A549 (cell line): ENCODE results near the gene PLD4. TPM values are rescaled to one million over a fixed set of nuclear protein-coding genes. Genes with fewer than 3 reads are reported as not detected.

Source experiments
- ATAC-seq, 2 experiments: fragments of 200-7000 bp in 1 of 2; fragments of >200 bp in 1 of 2; cut with Nextera tagmentation in 1 of 2; cut with Tn5 transposase in 1 of 2; 3 replicates each; pipeline versions ENCODE4 v1.8.0 to v1.9.1; 2018 to 2020; ENCODE audit warnings: mild to moderate bottlenecking in 1 of 2, moderate library complexity in 1 of 2
- CTCF ChIA-PET: fragments of 300-600 bp; sonication (Branson Sonifier 250); formaldehyde crosslinking; extraction: SDS; loops from one replicate; lab custom pipeline; 2021; ENCODE audit warnings: antibody characterized with exemption, inconsistent platforms; lab: Yijun Ruan, JAX
- POLR2A ChIA-PET: fragments of 350-600 bp; formaldehyde crosslinking; extraction: SDS; loops from one replicate; lab custom pipeline; 2021; ENCODE audit warnings: antibody characterized with exemption, inconsistent platforms; lab: Yijun Ruan, JAX
- DNase-seq, 2 experiments: peaks; one replicate each; pipeline versions ENCODE4 v3.0.0 to v3.0.0-alpha.2; 2011 to 2016; ENCODE audit warnings: low read depth in 1 of 2, low spot score in 1 of 2
- FAIRE-seq: peaks from 2 replicates; lab custom pipeline; 2011; peaks lifted over from hg19 to GRCh38; lab: Jason Lieb, UNC
- H3K27ac ChIP-seq, 2 experiments: fragments of >200 bp; sonication (Bioruptor Twin); formaldehyde crosslinking; 3 replicates each; pipeline ENCODE4 v1.5.1; 2016 to 2017
- H3K4me1 ChIP-seq: fragments of >200 bp; sonication (Bioruptor Twin); formaldehyde crosslinking; 3 replicates; pipeline ENCODE4 v1.6.1; 2016
- H3K4me2 ChIP-seq: fragments of >200 bp; sonication (Bioruptor Twin); formaldehyde crosslinking; 3 replicates; pipeline ENCODE4 v1.6.1; 2016
- H3K4me3 ChIP-seq: fragments of >200 bp; sonication (Bioruptor Twin); formaldehyde crosslinking; 3 replicates; pipeline ENCODE4 v1.5.1; 2016
- H3K9me3 ChIP-seq: fragments of >200 bp; sonication (Bioruptor Twin); formaldehyde crosslinking; 3 replicates; pipeline ENCODE4 v1.6.1; 2016
- BHLHE40 ChIP-seq: IDR thresholded peaks from 2 replicates; pipeline ENCODE4 v1.6.1; 2012; ENCODE audit warnings: low read depth, low read length, inconsistent platforms
- CBX2 ChIP-seq: fragments of 200-600 bp; sonication (generic); IDR thresholded peaks from 2 replicates; pipeline ENCODE4 v1.6.1; 2016; ENCODE audit warnings: low read depth, mild to moderate bottlenecking, borderline replicate concordance
- CBX8 ChIP-seq: fragments of 200-600 bp; sonication (generic); IDR thresholded peaks from 2 replicates; pipeline ENCODE4 v1.6.1; 2016
- CEBPB ChIP-seq, 2 experiments: fragments of >200 bp in 1 of 2; sonication (Bioruptor Twin) in 1 of 2; formaldehyde crosslinking in 1 of 2; IDR thresholded peaks; 2 replicates each; pipeline ENCODE4 v1.6.1; 2012 to 2016
- E2F6 ChIP-seq: IDR thresholded peaks from 2 replicates; pipeline ENCODE4 v1.6.1; 2012; ENCODE audit warnings: low read depth, borderline replicate concordance
- EHF ChIP-seq: fragments of 250-450 bp; sonication (Bioruptor Pico); IDR thresholded peaks from 2 replicates; pipeline ENCODE4 v1.5.0; 2020; ENCODE audit warnings: mild to moderate bottlenecking
- EHMT2 ChIP-seq: fragments of 200-600 bp; sonication (generic); IDR thresholded peaks from 2 replicates; pipeline ENCODE4 v1.6.1; 2016; ENCODE audit warnings: antibody characterized with exemption, low read depth, mild to moderate bottlenecking, moderate library complexity
- ELK1 ChIP-seq: fragments of 150-350 bp; IDR thresholded peaks from 2 replicates; pipeline ENCODE4 v1.6.1; 2014; ENCODE audit warnings: low read depth, mild to moderate bottlenecking, low read length
- EP300 ChIP-seq, 2 experiments: fragments of >200 bp; sonication (Bioruptor Twin); formaldehyde crosslinking; IDR thresholded peaks; 2 replicates in 1 of 2; 3 replicates in 1 of 2; pipeline ENCODE4 v1.6.1; 2016 to 2017
- ESRRA ChIP-seq: fragments of 150-350 bp; IDR thresholded peaks from 2 replicates; pipeline ENCODE4 v1.6.1; 2014; ENCODE audit warnings: mild to moderate bottlenecking, low read length, borderline replicate concordance
- GATA3 ChIP-seq: IDR thresholded peaks from 2 replicates; pipeline ENCODE4 v1.6.1; 2012; ENCODE audit warnings: borderline replicate concordance
- HDAC2 ChIP-seq: fragments of 200-600 bp; sonication (generic); IDR thresholded peaks from 2 replicates; pipeline ENCODE4 v1.6.1; 2016
- HEYL ChIP-seq: fragments of 250-450 bp; sonication (Bioruptor Pico); IDR thresholded peaks from 2 replicates; pipeline ENCODE4 v1.8.0; 2021; ENCODE audit warnings: mild to moderate bottlenecking, moderate library complexity
- HMGXB4 ChIP-seq: fragments of 250-450 bp; sonication (Bioruptor Pico); IDR thresholded peaks from 2 replicates; pipeline ENCODE4 v1.5.0; 2021; ENCODE audit warnings: mild to moderate bottlenecking, moderate library complexity, borderline replicate concordance
- HOXA7 ChIP-seq: fragments of 250-450 bp; sonication (Bioruptor Pico); IDR thresholded peaks from 2 replicates; pipeline ENCODE4 v1.5.0; 2020; ENCODE audit warnings: mild to moderate bottlenecking, moderate library complexity
- KDM1A ChIP-seq: fragments of 200-600 bp; sonication (generic); IDR thresholded peaks from 2 replicates; pipeline ENCODE4 v1.6.1; 2016; ENCODE audit warnings: low read depth, mild to moderate bottlenecking
- KDM5A ChIP-seq: fragments of 200-600 bp; sonication (generic); IDR thresholded peaks from 2 replicates; pipeline ENCODE4 v1.6.1; 2016; ENCODE audit warnings: antibody characterized with exemption, mild to moderate bottlenecking
- NPAS2 ChIP-seq: fragments of 250-450 bp; sonication (Bioruptor Pico); IDR thresholded peaks from 2 replicates; pipeline ENCODE4 v1.8.0; 2022; ENCODE audit warnings: mild to moderate bottlenecking, moderate library complexity, borderline replicate concordance
- NR3C1 ChIP-seq: fragments of >200 bp; sonication (Bioruptor Twin); formaldehyde crosslinking; IDR thresholded peaks from 3 replicates; pipeline ENCODE4 v1.6.1; 2017
- PHF8 ChIP-seq: fragments of 200-600 bp; sonication (generic); IDR thresholded peaks from 2 replicates; pipeline ENCODE4 v1.6.1; 2016; ENCODE audit warnings: low read depth, mild to moderate bottlenecking, antibody characterized with exemption, moderate library complexity, borderline replicate concordance
- POLR2A ChIP-seq: IDR thresholded peaks from 2 replicates; pipeline ENCODE4 v1.6.1; 2012; ENCODE audit warnings: mild to moderate bottlenecking, low read length
- RAD21 ChIP-seq, 2 experiments: fragments of >200 bp in 1 of 2; sonication (Bioruptor Twin) in 1 of 2; formaldehyde crosslinking in 1 of 2; IDR thresholded peaks in 1 of 2; conservative IDR thresholded peaks in 1 of 2; 2 replicates in 1 of 2; 3 replicates in 1 of 2; pipeline ENCODE4 v1.6.1; 2012 to 2018; ENCODE audit warnings: inconsistent platforms in 1 of 2
- RFX5 ChIP-seq: fragments of 450-650 bp; IDR thresholded peaks from 2 replicates; pipeline ENCODE4 v1.7.1; 2014; ENCODE audit warnings: antibody characterized with exemption, mild to moderate bottlenecking, moderate library complexity
- RNF2 ChIP-seq: fragments of 200-600 bp; sonication (generic); IDR thresholded peaks from 2 replicates; pipeline ENCODE4 v1.6.1; 2016; ENCODE audit warnings: low read depth, mild to moderate bottlenecking, antibody characterized with exemption, moderate library complexity, borderline replicate concordance
- SREBF2 ChIP-seq: fragments of 450-650 bp; IDR thresholded peaks from 2 replicates; pipeline ENCODE4 v1.6.1; 2014; ENCODE audit warnings: mild to moderate bottlenecking, moderate library complexity
- TP53 ChIP-seq: fragments of 250-450 bp; sonication (Bioruptor Pico); IDR thresholded peaks from 2 replicates; pipeline ENCODE4 v1.5.0; 2021; ENCODE audit warnings: mild to moderate bottlenecking, moderate library complexity
- ZC3H11A ChIP-seq: fragments of 450-650 bp; IDR thresholded peaks from 2 replicates; pipeline ENCODE4 v1.6.1; 2014; ENCODE audit warnings: antibody characterized with exemption, mild to moderate bottlenecking
- ZFP36 ChIP-seq: fragments of 450-650 bp; IDR thresholded peaks from 2 replicates; pipeline ENCODE4 v1.6.1; 2014; ENCODE audit warnings: borderline replicate concordance; ENCODE audit not compliant: partially characterized antibody
- ZNF302 ChIP-seq: fragments of 250-450 bp; sonication (Bioruptor Pico); IDR thresholded peaks from 2 replicates; pipeline ENCODE4 v1.9.0; 2021; ENCODE audit warnings: inconsistent platforms, mild to moderate bottlenecking, moderate library complexity
- WGBS: methylation state at CpG from one replicate; pipeline ENCODE4 v1.1.6; 2017; ENCODE audit errors: missing lambda C conversion rate; 5-methylcytosine and 5-hydroxymethylcytosine counted together
- polyA plus RNA-seq, 4 experiments: library from polyadenylated mRNA; depleted of rRNA in 3 of 4; stranded (reverse); fragments of >200 nt; fragmentation: RNase III in 1 of 4; extraction: RNeasy Plus Mini Kit Qiagen cat#74134 plus additional on column Dnase treatment in 1 of 4; gene quantifications; 2 replicates in 3 of 4; 3 replicates in 1 of 4; pipeline ENCODE4 v1.2.3, GENCODE V29; 2011 to 2017
- TF ChIP-seq, protein P1 (sequence below): IDR thresholded peaks from 2 replicates; pipeline ENCODE4 v1.6.1; 2012
- TF ChIP-seq, protein P2 (sequence below): fragments of >200 bp; sonication (Bioruptor Twin); formaldehyde crosslinking; IDR thresholded peaks from 3 replicates; pipeline ENCODE4 v1.6.1; 2016

PLD4 gene
- polyA plus RNA-seq, 2 of the 4 experiments (the other 2 are of a cell fraction): 0.01 TPM

DNA sequence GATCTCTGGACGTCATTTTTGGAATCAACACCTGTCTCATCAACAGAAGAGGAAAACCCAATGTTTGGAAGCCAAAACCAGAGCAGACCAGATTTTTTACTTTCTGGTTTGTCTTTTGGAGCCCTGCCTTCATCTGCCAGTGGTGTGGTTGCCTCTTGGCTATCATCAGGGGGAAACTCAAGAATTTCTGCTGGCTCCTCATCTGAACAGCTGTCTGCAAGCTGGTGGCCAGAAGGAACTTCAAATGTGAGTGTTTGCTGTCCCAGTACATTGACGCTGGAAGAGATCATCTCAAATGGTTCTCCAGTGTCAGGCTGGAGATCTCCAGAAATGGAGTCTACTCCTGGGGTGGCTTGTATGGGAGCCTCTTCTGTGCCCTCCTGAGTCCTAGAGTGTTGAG, 13.8 kb downstream of the PLD4 start:
- DNase-seq (no peak), ATAC-seq (no peak), FAIRE-seq (no peak)
- POLR2A ChIA-PET: no interaction called here
- no peak overlapping the region for H3K4me2 ChIP-seq
- WGBS: 86% methylated on average over 2 of the region's 2 CpGs
- H3K4me1 ChIP-seq: 0 out of 3 replicates have a peak, but pooled peaks cover 3% of the 10 kb centered on the region
- H3K4me3 ChIP-seq: no peak overlapping the region
- no peaks in the 10 kb centered on the region for H3K9me3 ChIP-seq
- TF ChIP-seq, protein P1, sequence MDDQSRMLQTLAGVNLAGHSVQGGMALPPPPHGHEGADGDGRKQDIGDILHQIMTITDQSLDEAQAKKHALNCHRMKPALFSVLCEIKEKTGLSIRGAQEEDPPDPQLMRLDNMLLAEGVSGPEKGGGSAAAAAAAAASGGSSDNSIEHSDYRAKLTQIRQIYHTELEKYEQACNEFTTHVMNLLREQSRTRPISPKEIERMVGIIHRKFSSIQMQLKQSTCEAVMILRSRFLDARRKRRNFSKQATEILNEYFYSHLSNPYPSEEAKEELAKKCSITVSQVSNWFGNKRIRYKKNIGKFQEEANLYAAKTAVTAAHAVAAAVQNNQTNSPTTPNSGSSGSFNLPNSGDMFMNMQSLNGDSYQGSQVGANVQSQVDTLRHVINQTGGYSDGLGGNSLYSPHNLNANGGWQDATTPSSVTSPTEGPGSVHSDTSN: no peak
- TF ChIP-seq EHMT2: no peak
- no peak for TF ChIP-seq PHF8
- no peak for TF ChIP-seq HDAC2
- no peak for TF ChIP-seq RFX5
- TF ChIP-seq SREBF2: no peak
- no peak for TF ChIP-seq CEBPB (IDR thresholded peaks at IDR 0.05)
- TF ChIP-seq, protein P2, sequence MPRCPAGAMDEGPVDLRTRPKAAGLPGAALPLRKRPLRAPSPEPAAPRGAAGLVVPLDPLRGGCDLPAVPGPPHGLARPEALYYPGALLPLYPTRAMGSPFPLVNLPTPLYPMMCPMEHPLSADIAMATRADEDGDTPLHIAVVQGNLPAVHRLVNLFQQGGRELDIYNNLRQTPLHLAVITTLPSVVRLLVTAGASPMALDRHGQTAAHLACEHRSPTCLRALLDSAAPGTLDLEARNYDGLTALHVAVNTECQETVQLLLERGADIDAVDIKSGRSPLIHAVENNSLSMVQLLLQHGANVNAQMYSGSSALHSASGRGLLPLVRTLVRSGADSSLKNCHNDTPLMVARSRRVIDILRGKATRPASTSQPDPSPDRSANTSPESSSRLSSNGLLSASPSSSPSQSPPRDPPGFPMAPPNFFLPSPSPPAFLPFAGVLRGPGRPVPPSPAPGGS: no peak
- TF ChIP-seq GATA3: no peak
- no peak for TF ChIP-seq ZFP36
- no peak for TF ChIP-seq CBX2
- no peak for TF ChIP-seq POLR2A
- TF ChIP-seq ELK1: no peak
- TF ChIP-seq HOXA7 (CRISPR knock-in tag): no peak
- no peak for TF ChIP-seq BHLHE40
- no peak for TF ChIP-seq HEYL (CRISPR knock-in tag)
- no peak for TF ChIP-seq E2F6
- no peak for TF ChIP-seq KDM5A
- no peak for TF ChIP-seq RNF2
- TF ChIP-seq EHF: no peak
- CTCF ChIA-PET: interaction anchor here (1.1 to 8.8 kb wide), 3 partner anchors 17 to 108 kb away, joined by 4 to 86 read pairs (median 50); no protein-coding TSS in a partner anchor
- H3K27ac ChIP-seq: no peak overlapping the region

GRCh38 chr14:104938960-104939359, 14.3 kb downstream of the PLD4 start:
- no peak overlapping the region for H3K4me2 ChIP-seq
- H3K9me3 ChIP-seq: no peaks in the 10 kb centered on the region
- ChIA-PET CTCF (interaction anchor here (1.2 to 8.8 kb wide), 5 partner anchors 11 to 107 kb away, joined by 4 to 86 read pairs (median 5); partner anchors contain the start of gene PLD4), POLR2A (no interaction called here)
- WGBS: 67% methylated on average over 1 of the region's 1 CpG
- no peak overlapping the region for H3K4me3 ChIP-seq
- FAIRE-seq (no peak), DNase-seq (no peak), ATAC-seq (no peak)
- TF ChIP-seq ESRRA: no peak
- no peak for TF ChIP-seq HDAC2
- no peak for TF ChIP-seq KDM1A
- no peak for TF ChIP-seq ZC3H11A
- TF ChIP-seq NPAS2: no peak
- TF ChIP-seq EP300 (IDR thresholded peaks at IDR 0.05): no peak
- no peak for TF ChIP-seq CBX8
- TF ChIP-seq ELK1: no peak
- no peak for TF ChIP-seq HOXA7 (CRISPR knock-in tag)
- TF ChIP-seq RAD21 (conservative IDR thresholded peaks at IDR 0.05 in 1 of 2, IDR thresholded peaks at IDR 0.05 in 1 of 2): no peak
- TF ChIP-seq NR3C1: no peak
- TF ChIP-seq TP53 (CRISPR knock-in tag): no peak
- no peak for TF ChIP-seq HMGXB4
- TF ChIP-seq POLR2A: no peak
- no peak for TF ChIP-seq ZNF302
- no peak for TF ChIP-seq ZFP36
- H3K4me1 ChIP-seq: 0 out of 3 replicates have a peak, but pooled peaks cover 1% of the 10 kb centered on the region
- H3K27ac ChIP-seq: no peak overlapping the region
